ENCODE results near the gene ZSCAN5C. TPM values are rescaled to one million over a fixed set of nuclear protein-coding genes. Genes with fewer than 3 reads are reported as not detected.

Gene ZSCAN5C
- total and polyA plus RNA-seq, 2 of the 8 experiments (the other 6 are each of a cell fraction or from before 2014, with no cell fraction given), result not detected

DNA sequence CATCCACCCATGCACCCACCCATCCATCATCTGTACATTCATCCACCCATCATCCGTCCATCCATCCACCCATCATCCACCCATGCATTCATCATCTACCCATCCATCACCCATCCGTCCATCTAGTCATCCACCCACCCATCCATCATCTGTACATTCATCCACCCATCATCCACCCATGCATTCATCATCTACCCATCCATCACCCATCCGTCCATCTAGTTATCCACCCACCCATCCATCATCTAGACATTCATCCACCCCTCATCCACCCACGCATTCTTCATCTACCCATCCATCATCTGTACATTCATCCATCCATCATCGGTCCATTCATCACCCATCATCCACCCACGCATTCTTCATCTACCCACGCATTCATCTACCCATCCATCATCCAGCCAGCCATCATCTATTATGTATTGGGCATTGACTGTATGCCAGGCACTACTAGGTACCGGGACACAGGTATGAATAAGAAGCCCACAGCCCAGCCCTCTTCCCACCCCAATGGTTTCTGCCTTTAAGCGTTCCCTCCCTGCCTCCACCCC is 43.0 kb upstream of the ZSCAN5C start (continued):
- no peak for TF ChIP-seq CHD7 (IDR thresholded peaks at IDR 0.05; ENCODE audit: insufficient replicate concordance, low read length)
- no peak for TF ChIP-seq TEAD4 (IDR thresholded peaks at IDR 0.05; ENCODE audit: low read depth, low read length)
- no peak for TF ChIP-seq RBBP5 (IDR thresholded peaks at IDR 0.05; ENCODE audit: borderline replicate concordance, low read depth, low read length)
- no peak for TF ChIP-seq PHF8 (conservative IDR thresholded peaks at IDR 0.05; ENCODE audit: low read depth, low read length)
- no peak for TF ChIP-seq KDM1A (IDR thresholded peaks at IDR 0.05; ENCODE audit: borderline replicate concordance, low read length)
- no peak for TF ChIP-seq RXRA (IDR thresholded peaks at IDR 0.05; ENCODE audit: insufficient read depth, low read depth, low read length)

Data from H1 (cell line).